Measurements from ENCODE around the gene PIK3R6. TPM values are rescaled to one million over a fixed set of nuclear protein-coding genes. Genes with fewer than 3 reads are reported as not detected.
"Not testable (repeated sequence)": the region's sequence is repeated elsewhere in the genome, so short reads cannot be mapped to it uniquely, and the experiment has no call there.

Gene PIK3R6
- total and polyA plus RNA-seq, 3 donors from 2014 or later = 1.3 to 2.6 (median 2.5) TPM

GRCh38 chr17:8885967-8886684, 18.7 kb upstream of the PIK3R6 start:
- no peaks in the 10 kb centered on the region for H3K27me3 ChIP-seq
- no peaks in the 10 kb centered on the region for H3K36me3 ChIP-seq (ENCODE audit: low read depth, missing control alignments)
- intact Hi-C loops (cut with DNase I; ENCODE audit: low total_unique reads) = no loop called here
- no peak overlapping the region for H3K27ac ChIP-seq
- no peaks in the 10 kb centered on the region for H3K9me3 ChIP-seq
- WGBS, 2 donors = 53 to 72% methylated on average over 21 to 23 of the region's 23 CpGs
- no peaks in the 10 kb centered on the region for H3K4me1 ChIP-seq
- no peak for TF ChIP-seq CTCF (IDR thresholded peaks at IDR 0.05)
- TF ChIP-seq POLR2A (IDR thresholded peaks at IDR 0.05) = no peak
- no peak for DNase-seq
- peak overlapping the region in 1 of 2 donors; percentile 20 for H3K4me3 ChIP-seq

GRCh38 chr17:8885163-8885966, 17.9 kb upstream of the PIK3R6 start:
- peak; percentile 70 for DNase-seq
- intact Hi-C loops (cut with DNase I; ENCODE audit: low total_unique reads); H3K36me3 ChIP-seq (ENCODE audit: low read depth, missing control alignments); H3K4me3 ChIP-seq; H3K4me1 ChIP-seq; H3K27me3 ChIP-seq; H3K27ac ChIP-seq; H3K9me3 ChIP-seq: not testable (repeated sequence)
- 35 to 68% methylated on average over 12 to 25 of the region's 30 CpGs for WGBS, 2 donors

- Histone ChIP-seq H3K36me3 (ENCODE audit: low read depth, missing control alignments) (no peaks in the 10 kb centered on the region), H3K4me1 (no peaks in the 10 kb centered on the region), H3K27me3 (no peaks in the 10 kb centered on the region), H3K9me3 (no peaks in the 10 kb centered on the region), H3K4me3 (no peak overlapping the region), H3K27ac (no peak overlapping the region)
- no peak for TF ChIP-seq CTCF (IDR thresholded peaks at IDR 0.05)
- no peak for TF ChIP-seq POLR2A (IDR thresholded peaks at IDR 0.05)
- intact Hi-C loops (cut with DNase I; ENCODE audit: low total_unique reads) = no loop called here
- 88 to 92% methylated on average over 11 to 16 of the region's 16 CpGs for WGBS, 2 donors
- no peak for DNase-seq
Observed at GRCh38 chr17:8884336-8884990, 17.0 kb upstream of the PIK3R6 start.

GRCh38 chr17:8883353-8883752, 15.9 kb upstream of the PIK3R6 start:
- TF ChIP-seq CTCF (IDR thresholded peaks at IDR 0.05) = no peak
- TF ChIP-seq POLR2A (IDR thresholded peaks at IDR 0.05) = no peak
- H3K9me3 ChIP-seq = no peaks in the 10 kb centered on the region
- H3K27me3 ChIP-seq = no peaks in the 10 kb centered on the region
- H3K4me1 ChIP-seq = no peaks in the 10 kb centered on the region
- WGBS, 2 donors = 91% methylated on average over 4 of the region's 4 CpGs
- no peak overlapping the region for H3K4me3 ChIP-seq
- no peaks in the 10 kb centered on the region for H3K36me3 ChIP-seq (ENCODE audit: low read depth, missing control alignments)
- intact Hi-C loops (cut with DNase I; ENCODE audit: low total_unique reads) = no loop called here
- no peak overlapping the region for H3K27ac ChIP-seq
- DNase-seq = no peak

GRCh38 chr17:8881606-8882005, 14.1 kb upstream of the PIK3R6 start:
- TF ChIP-seq POLR2A (IDR thresholded peaks at IDR 0.05) = no peak
- TF ChIP-seq CTCF (IDR thresholded peaks at IDR 0.05) = no peak
- Histone ChIP-seq H3K27ac (no peak overlapping the region), H3K27me3 (no peaks in the 10 kb centered on the region), H3K9me3 (no peaks in the 10 kb centered on the region), H3K4me3 (no peak overlapping the region), H3K36me3 (ENCODE audit: low read depth, missing control alignments) (no peaks in the 10 kb centered on the region), H3K4me1 (no peaks in the 10 kb centered on the region)
- no peak for DNase-seq
- intact Hi-C loops (cut with DNase I; ENCODE audit: low total_unique reads) = no loop called here
- WGBS, 2 donors = 90 to 92% methylated on average over 6 to 7 of the region's 7 CpGs

Measured in testis (tissue), 3 donors.